Stomach smooth muscle (tissue), 2 donors: ENCODE results near the gene TBRG4.

Experiments
- H3K27ac ChIP-seq: one replicate; pipeline ENCODE4 v1.7.0; 2013; ENCODE audit warnings: mild to moderate bottlenecking, low read length, inconsistent platforms
- H3K27me3 ChIP-seq, 2 donors: one replicate each; pipeline ENCODE4 v1.7.0; 2013; ENCODE audit warnings: low read length in 2 of 2; ENCODE audit not compliant: insufficient read depth in 2 of 2, control insufficient read depth in 1 of 2
- H3K36me3 ChIP-seq, 2 donors: one replicate each; pipeline ENCODE4 v1.7.0; 2013; ENCODE audit warnings: low read length in 2 of 2; ENCODE audit not compliant: control insufficient read depth in 2 of 2, insufficient read depth in 2 of 2
- H3K4me1 ChIP-seq: one replicate; pipeline ENCODE4 v1.7.0; 2013; ENCODE audit warnings: low read length; ENCODE audit not compliant: control insufficient read depth, insufficient read depth
- H3K4me3 ChIP-seq, 2 donors: one replicate each; pipeline ENCODE4 v1.7.0; 2013; ENCODE audit warnings: low read length in 2 of 2
- H3K9ac ChIP-seq, 2 donors: one replicate each; pipeline ENCODE4 v1.7.0; 2013; ENCODE audit warnings: low read length in 2 of 2, mild to moderate bottlenecking in 1 of 2
- H3K9me3 ChIP-seq, 2 donors: one replicate each; pipeline ENCODE4 v1.7.0; 2013; ENCODE audit warnings: low read length in 2 of 2; ENCODE audit not compliant: control insufficient read depth in 2 of 2
- donor health status: healthy.
- donor health status: Pancreatic carcinoma.

The TBRG4 gene

GRCh38 chr7:45129181-45129800, 17.8 kb upstream of the TBRG4 start:
- no peak overlapping the region for H3K4me3 ChIP-seq

DNA sequence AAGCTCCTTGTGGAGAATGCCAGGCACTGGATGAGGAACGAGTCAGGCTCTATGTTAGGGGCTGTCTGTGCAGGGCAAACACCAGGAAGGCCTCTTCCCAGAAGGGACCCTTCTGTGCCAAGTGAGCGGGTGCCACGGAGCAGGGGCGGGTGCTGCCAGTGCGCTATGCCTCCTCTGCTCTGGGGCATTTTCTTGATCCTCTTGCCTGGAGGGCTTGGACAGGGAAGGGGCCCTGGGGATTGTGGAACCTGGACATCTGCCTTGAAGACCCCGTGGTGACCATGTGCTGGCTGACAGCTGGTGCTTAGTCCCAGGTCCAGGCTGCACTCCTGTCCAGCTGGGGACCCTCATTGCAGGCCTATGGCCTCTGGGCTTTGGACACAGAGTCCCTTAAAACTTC, 15.4 kb upstream of the TBRG4 start:
- H3K27me3 ChIP-seq, result no peaks in the 10 kb centered on the region
- no peaks in the 10 kb centered on the region for H3K9me3 ChIP-seq
- H3K9ac ChIP-seq, result no peak overlapping the region
- no peak overlapping the region for H3K27ac ChIP-seq
- H3K4me3 ChIP-seq, result no peak overlapping the region
- no peaks in the 10 kb centered on the region for H3K36me3 ChIP-seq
- no peaks in the 10 kb centered on the region for H3K4me1 ChIP-seq

More at GRCh38 chr7:45129181-45129800, 17.8 kb upstream of the TBRG4 start:
- Histone ChIP-seq H3K36me3 (no peaks in the 10 kb centered on the region), H3K9ac (no peak overlapping the region), H3K27me3 (peaks cover 0 to 4% of the 10 kb centered on the region in 2 donors), H3K9me3 (no peaks in the 10 kb centered on the region), H3K4me1 (no peaks in the 10 kb centered on the region), H3K27ac (no peak overlapping the region)

GRCh38 chr7:45126201-45126600, 14.7 kb upstream of the TBRG4 start:
- Histone ChIP-seq H3K9ac (no peak overlapping the region), H3K9me3 (no peaks in the 10 kb centered on the region), H3K4me1 (no peaks in the 10 kb centered on the region), H3K36me3 (no peaks in the 10 kb centered on the region), H3K27me3 (no peaks in the 10 kb centered on the region), H3K27ac (no peak overlapping the region), H3K4me3 (no peak overlapping the region)

GRCh38 chr7:45125193-45125904, 13.9 kb upstream of the TBRG4 start:
- Histone ChIP-seq H3K36me3 (no peaks in the 10 kb centered on the region), H3K9me3 (no peaks in the 10 kb centered on the region), H3K27me3 (no peaks in the 10 kb centered on the region), H3K9ac (no peak overlapping the region), H3K4me1 (no peaks in the 10 kb centered on the region), H3K4me3 (no peak overlapping the region), H3K27ac (no peak overlapping the region)

- H3K9ac ChIP-seq, result no peak overlapping the region
- H3K4me3 ChIP-seq, result no peak overlapping the region
- H3K9me3 ChIP-seq, result no peaks in the 10 kb centered on the region
- H3K27ac ChIP-seq, result no peak overlapping the region
- H3K36me3 ChIP-seq, result no peaks in the 10 kb centered on the region
- H3K4me1 ChIP-seq, result no peaks in the 10 kb centered on the region
- no peaks in the 10 kb centered on the region for H3K27me3 ChIP-seq
Measured at GRCh38 chr7:45123913-45124710, 12.6 kb upstream of the TBRG4 start.

DNA sequence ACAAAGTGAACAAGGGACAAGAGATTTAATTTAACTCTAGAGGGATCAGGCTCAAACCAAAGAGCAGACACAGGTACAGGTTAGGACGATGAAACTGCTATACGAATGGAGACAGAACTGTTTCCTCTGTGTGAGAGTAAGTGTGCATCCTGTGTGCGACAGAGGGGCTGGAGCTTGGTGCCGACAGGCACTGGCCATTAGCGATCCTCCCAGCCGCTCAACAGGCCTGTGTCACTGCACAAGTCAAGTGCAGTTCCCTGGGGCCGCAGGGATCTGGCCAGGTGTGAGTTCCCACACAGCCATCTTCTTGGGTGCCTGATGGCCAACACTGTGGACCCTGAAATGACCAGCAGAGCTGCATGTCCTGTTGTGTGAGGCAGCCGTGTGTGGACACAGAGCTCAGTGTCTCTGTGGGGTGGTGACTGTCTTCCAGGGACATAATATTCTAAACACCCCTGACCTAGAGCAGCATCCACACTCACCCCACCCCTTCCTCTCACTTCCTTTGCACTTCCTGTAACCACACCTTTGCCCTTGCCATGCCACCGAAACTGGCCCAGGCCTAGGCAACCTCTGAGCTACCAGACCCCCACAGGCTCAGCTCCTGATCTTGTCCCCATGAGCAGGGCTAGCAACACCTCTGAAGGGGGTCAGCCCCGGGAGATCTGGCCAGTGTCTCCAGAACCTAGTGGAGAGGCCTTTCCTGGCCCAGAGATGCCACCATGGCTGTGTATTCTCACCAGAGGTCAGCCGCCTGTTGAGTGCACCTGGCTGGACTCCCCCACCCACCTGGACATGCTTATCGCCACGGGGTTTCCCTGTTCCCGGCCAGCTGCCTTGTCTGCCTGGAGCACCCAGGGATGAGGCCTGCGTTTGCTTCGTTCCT, 11.7 kb upstream of the TBRG4 start:
- Histone ChIP-seq H3K27me3 (peaks cover 0 to 2% of the 10 kb centered on the region in 2 donors), H3K36me3 (no peaks in the 10 kb centered on the region), H3K4me3 (no peak overlapping the region), H3K27ac (no peak overlapping the region), H3K4me1 (no peaks in the 10 kb centered on the region), H3K9me3 (no peaks in the 10 kb centered on the region), H3K9ac (no peak overlapping the region)

- H3K9ac ChIP-seq, result no peak overlapping the region
- no peak overlapping the region for H3K27ac ChIP-seq
- no peaks in the 10 kb centered on the region for H3K9me3 ChIP-seq
- H3K27me3 ChIP-seq, result peaks cover 0 to 4% of the 10 kb centered on the region in 2 donors
- no peaks in the 10 kb centered on the region for H3K36me3 ChIP-seq
- H3K4me3 ChIP-seq, result no peak overlapping the region
- no peaks in the 10 kb centered on the region for H3K4me1 ChIP-seq
Measured at GRCh38 chr7:45119550-45119949, 8.1 kb upstream of the TBRG4 start.

- no peak overlapping the region for H3K4me3 ChIP-seq
- H3K27me3 ChIP-seq, result peaks cover 0 to 4% of the 10 kb centered on the region in 2 donors
- H3K36me3 ChIP-seq, result no peaks in the 10 kb centered on the region
- no peak overlapping the region for H3K27ac ChIP-seq
- no peaks in the 10 kb centered on the region for H3K4me1 ChIP-seq
- H3K9me3 ChIP-seq, result no peaks in the 10 kb centered on the region
- H3K9ac ChIP-seq, result no peak overlapping the region
Measured at GRCh38 chr7:45118889-45119331, 7.4 kb upstream of the TBRG4 start.

GRCh38 chr7:45118292-45118691, 6.8 kb upstream of the TBRG4 start:
- H3K4me3 ChIP-seq, result no peak overlapping the region
- H3K9me3 ChIP-seq, result no peaks in the 10 kb centered on the region
- H3K27me3 ChIP-seq, result peaks cover 0 to 4% of the 10 kb centered on the region in 2 donors
- no peak overlapping the region for H3K27ac ChIP-seq
- no peak overlapping the region for H3K9ac ChIP-seq
- no peaks in the 10 kb centered on the region for H3K4me1 ChIP-seq
- no peaks in the 10 kb centered on the region for H3K36me3 ChIP-seq

DNA sequence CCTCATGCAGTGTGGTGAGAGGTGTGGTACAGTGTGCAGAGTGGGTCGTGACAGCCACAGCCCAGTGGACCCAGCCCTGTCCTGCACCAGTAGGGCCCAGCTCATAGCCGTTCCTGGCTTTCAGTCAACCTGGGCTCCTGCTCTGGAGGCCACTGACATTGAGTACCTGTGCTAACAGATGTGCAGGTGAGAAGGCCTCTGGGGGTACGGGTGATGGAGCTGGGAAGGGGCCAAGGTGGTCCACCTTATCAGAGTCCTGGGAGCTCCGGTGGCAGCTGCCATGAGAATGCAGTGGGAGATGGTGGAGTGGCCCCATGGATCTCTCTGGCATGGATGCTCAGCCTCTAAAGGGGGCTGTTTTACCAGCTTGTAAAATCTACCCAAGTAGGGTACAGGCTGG, 6.1 kb upstream of the TBRG4 start:
- no peak overlapping the region for H3K4me3 ChIP-seq
- no peaks in the 10 kb centered on the region for H3K9me3 ChIP-seq
- no peaks in the 10 kb centered on the region for H3K36me3 ChIP-seq
- H3K4me1 ChIP-seq, result no peaks in the 10 kb centered on the region
- peaks cover 0 to 4% of the 10 kb centered on the region in 2 donors for H3K27me3 ChIP-seq
- H3K9ac ChIP-seq, result no peak overlapping the region
- no peak overlapping the region for H3K27ac ChIP-seq
